Epithelial cell of esophagus (primary cell): ENCODE measurements around the gene SHROOM2.
A peak's percentile ranks its signal among the peaks of the same experiment; 100 is the strongest.
"Not testable (repeated sequence)": the region's sequence is repeated elsewhere in the genome, so short reads cannot be mapped to it uniquely, and the experiment has no call there.

Experiments used
- DNase-seq: peaks from one replicate; pipeline ENCODE4 v3.0.0; 2010; ENCODE audit warnings: low read depth
- H3K4me3 ChIP-seq: 2 replicates; pipeline ENCODE4 v1.5.1; 2011; ENCODE audit warnings: mild to moderate bottlenecking, low read length, control low read depth
- TF ChIP-seq, protein P1 (sequence below): IDR thresholded peaks from 2 replicates; pipeline ENCODE4 v1.5.1; 2011; ENCODE audit warnings: low read depth, mild to moderate bottlenecking, low read length, control low read depth, inconsistent platforms; ENCODE audit not compliant: insufficient read depth; ENCODE audit errors: missing control alignments

Gene SHROOM2

DNA sequence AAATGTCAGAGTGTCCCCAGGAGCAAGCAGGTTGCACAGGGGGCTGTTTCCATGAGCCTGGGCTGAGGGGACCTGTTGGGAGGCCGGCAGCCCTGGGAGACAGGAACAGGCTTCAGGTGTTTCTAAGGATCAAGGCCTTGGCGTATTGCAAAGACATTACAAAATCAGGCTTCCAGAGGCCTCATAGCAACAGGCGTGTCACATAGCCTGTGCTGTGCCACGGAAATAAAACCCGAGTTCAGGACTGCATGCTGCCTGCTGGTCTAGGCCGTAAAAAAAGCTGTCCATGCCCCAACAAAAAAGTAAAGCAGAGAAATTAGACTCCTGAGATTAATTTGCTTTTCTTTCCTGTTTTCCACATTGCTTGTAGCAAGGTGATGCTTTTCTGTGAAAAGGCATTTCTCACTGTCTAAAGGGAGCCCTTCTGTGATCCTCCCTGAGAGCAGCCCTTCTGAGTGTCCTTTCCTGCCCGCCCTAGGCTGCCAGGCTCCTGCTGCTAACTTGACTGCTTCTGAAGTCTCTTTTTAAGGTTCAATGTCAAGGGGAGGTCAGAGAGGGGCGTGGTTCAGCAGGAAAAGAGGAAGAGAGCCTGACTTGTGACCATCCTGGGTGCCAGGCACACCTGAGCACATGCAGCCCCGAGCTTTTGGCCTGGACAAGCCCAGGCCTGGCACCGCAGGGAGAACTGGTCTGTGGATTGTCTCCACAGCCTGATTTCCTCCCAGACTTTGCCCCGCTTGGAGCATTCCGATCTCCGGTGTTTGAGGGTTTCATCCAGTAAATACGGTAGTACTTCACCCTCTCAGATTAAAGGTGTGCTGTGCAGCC is 21.3 kb downstream of the SHROOM2 start:
- H3K4me3 ChIP-seq = no peak overlapping the region
- TF ChIP-seq, protein P1, sequence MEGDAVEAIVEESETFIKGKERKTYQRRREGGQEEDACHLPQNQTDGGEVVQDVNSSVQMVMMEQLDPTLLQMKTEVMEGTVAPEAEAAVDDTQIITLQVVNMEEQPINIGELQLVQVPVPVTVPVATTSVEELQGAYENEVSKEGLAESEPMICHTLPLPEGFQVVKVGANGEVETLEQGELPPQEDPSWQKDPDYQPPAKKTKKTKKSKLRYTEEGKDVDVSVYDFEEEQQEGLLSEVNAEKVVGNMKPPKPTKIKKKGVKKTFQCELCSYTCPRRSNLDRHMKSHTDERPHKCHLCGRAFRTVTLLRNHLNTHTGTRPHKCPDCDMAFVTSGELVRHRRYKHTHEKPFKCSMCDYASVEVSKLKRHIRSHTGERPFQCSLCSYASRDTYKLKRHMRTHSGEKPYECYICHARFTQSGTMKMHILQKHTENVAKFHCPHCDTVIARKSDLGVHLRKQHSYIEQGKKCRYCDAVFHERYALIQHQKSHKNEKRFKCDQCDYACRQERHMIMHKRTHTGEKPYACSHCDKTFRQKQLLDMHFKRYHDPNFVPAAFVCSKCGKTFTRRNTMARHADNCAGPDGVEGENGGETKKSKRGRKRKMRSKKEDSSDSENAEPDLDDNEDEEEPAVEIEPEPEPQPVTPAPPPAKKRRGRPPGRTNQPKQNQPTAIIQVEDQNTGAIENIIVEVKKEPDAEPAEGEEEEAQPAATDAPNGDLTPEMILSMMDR = no peak
- DNase-seq = peak; percentile 70

DNA sequence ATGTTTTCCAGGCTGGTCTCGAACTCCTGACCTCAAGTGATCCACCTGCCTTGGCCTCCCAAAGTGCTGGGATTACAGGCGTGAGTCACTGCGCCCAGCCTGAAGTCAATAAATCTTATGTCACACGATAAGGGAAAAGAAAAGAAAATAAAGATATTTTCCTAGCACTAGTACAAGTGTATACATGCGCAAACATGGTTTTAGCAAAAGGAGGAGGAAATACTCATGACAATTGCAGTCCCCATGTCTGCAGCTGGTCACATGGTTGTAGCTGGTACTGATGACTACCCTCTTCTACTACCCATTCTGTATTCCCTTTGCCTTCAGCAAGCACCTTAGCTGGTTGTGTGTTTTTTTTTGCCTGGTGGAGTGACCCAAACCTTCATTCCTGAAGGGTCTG is 23.6 kb downstream of the SHROOM2 start:
- H3K4me3 ChIP-seq = not testable (repeated sequence)
- DNase-seq = peak; percentile 50

DNA sequence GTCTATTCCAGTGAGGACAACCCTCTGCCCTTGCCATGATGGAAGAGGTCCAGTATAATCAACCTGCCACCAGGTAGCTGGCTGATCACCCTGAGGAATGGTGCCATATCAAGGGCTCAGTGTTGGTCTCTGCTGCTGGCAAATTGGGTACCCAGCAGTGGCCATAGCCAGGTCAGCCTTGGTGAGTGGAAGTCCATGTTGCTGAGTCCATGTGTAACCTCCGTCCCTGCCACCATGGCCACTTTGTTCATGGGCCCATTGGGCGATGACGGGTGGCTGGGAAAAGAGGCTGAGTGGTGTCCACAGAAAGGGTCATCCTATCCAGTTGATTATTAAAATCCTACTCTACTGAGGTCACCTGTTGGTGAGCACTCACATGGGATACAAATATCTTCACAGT is 24.9 kb downstream of the SHROOM2 start:
- not testable (repeated sequence) for H3K4me3 ChIP-seq, DNase-seq

DNA sequence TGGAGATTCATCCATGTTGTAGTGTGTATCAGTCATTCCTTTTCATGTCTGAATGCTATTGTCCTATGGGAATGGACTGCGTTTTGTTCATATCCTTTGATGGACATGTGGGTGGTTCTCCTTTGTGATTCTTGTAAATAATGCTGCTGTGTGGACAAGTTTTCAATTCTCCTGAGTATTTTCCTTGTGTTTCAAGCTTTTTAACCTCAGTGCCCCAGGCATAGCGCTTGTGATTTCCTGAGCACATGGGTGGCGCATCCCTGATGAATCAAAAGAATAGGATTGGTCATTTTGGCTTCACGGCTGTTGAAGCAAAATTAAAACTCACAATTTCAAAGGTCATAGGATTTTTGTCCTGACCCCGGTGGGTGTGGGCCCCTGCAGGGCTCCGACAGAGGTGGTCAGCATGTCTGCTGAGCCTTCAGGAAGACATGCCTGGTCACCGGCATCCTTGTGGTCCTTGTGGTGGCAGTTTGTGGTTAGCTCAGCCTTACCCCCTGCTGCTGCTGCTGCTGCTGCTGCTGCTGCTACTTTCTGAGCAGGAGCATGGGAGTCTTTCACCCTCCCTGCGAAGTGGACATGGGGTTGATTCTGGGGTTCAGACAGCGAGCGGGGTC is 30.0 kb downstream of the SHROOM2 start:
- peak; percentile 8 for DNase-seq
- no peak overlapping the region for H3K4me3 ChIP-seq
- TF ChIP-seq, protein P1 = no peak

DNA sequence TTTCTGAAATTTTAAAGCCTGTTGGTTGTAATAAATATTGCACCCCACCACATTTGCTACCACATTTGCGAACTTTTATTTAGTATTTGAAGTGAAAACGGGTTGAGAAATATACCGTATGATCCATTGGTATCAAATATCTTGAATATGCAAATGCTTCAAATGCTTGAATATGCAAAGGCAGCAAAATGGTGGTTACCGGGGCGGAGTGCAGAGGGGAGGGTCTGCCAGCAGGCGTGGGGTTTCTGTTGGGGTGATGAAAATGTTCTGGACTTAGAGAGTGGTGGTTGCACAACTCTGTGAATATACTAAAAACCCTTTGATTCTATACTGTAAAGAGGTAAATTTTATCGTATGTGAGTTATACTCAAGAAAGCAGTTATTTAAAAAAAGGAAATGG is 35.3 kb downstream of the SHROOM2 start:
- DNase-seq = no peak
- TF ChIP-seq, protein P1 = no peak
- H3K4me3 ChIP-seq = no peak overlapping the region

DNA sequence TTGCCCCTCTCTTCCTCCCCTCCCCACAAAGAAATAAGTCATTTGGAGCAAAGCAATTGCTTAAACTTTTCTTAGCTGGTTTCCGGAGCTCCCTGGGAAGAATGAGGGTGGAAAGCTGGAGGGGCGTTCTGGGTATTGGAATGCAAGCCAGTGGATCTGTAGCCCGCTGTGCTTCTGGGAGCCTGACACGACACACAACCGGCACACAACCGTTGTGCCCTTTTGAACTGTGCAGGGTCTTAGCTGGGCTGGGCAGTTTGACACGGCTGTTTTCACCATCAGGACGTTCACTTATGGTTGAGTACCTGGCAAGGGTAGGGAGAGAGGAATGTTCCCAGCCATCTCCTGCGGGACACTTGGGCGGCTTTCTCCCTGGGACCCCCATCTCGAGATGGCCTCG is 38.3 kb downstream of the SHROOM2 start:
- H3K4me3 ChIP-seq = no peak overlapping the region
- TF ChIP-seq, protein P1 = no peak
- no peak for DNase-seq

DNA sequence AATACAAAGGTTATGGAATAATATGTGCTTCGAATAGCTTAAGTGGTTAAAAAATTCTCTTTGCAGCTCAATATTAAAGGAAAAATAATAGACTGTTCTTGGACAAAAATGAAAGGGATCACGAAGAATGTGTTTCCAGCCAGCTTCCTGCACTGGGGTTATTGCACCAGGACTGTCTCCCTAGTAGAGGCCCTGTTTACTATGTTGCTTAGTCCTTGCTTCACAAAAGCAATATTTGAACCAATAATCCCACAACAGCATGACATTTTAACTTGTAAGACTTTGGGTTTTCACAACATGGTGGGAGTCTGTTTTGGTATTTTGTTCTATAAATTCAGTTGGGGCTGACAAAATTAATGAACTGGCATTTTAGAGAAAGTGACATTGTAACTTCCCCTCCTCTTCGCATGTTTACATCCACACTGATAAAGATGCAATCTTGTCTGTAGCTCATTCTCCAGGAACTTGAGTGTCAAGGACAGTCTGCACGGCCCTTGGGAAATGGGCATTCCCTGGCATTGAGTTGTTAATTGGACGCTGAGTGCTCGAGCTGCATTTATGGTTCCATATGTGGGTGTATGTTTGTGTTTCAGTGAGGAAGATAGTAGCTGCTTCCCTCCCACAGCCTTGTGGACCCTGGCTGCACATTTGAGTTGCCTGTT is 39.0 kb downstream of the SHROOM2 start:
- H3K4me3 ChIP-seq = no peak overlapping the region
- no peak for DNase-seq
- TF ChIP-seq, protein P1 = no peak
